Activated naive CD4-positive, alpha-beta T cell treated with anti-CD3 and anti-CD28 coated beads, Interleukin-2, amount 50 U/mL, for 16 hours (primary cell): ENCODE data around the gene RXRG.

Experiments
- DNase-seq: peaks from one replicate; pipeline ENCODE4 v3.0.0-alpha.2; 2020

RXRG gene

DNA sequence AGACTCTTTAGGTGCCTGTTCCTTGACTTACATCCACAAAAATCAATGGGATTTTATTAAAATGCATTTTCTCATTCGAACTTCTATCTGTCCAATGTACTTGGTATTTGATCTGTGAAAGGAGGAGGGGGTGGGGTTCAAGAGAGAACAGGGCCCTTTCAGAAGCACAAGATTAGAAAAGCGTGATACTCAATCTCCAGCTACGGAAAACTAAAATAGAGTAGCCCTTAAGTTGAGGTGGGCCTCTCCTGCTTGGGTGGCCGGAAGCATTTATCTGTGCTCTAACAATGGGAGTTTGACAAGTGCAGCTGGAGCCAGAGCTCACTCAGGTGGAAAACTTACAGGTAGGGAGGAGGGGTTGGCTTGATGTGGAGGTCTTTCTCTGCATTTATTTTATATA lies 462 bp upstream of the RXRG start:
- no peak for DNase-seq

DNA sequence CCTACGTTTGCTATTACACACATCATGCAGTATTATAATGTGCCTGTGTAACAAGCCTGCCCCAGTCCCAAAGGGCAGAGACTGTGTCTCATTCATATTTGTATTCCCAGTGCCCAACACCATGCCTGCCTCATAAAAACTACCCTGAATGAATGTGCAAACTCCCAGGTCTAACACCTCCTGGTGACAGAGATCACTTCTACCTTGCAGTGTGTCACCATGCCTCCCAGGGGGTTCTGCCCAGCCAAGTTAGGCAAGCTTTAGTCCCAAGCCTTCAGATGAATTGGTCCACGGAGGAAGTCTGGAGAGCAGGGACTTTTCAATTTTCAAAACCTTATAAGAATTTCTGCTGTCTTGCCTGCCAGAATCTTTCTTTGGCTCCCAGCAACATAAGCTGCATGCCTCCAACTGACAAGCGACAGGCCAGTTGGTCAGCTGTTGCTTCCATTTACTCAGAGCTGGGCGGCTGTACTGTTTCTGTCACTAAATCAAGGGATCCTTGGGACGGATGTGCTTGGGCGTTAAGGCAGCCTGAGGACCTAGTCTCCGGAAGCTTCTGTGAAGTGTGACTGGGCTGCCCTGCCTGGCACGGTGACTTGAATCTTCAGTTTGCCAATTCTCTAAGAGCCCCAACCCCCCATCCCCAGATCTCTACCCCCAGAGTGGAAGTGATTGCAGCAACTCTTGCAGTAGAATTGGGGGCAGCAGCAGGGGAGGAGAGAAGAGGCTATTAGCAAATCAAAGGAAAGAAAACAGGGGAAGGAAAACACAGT lies 1.2 kb downstream of the RXRG start:
- DNase-seq = no peak

DNA sequence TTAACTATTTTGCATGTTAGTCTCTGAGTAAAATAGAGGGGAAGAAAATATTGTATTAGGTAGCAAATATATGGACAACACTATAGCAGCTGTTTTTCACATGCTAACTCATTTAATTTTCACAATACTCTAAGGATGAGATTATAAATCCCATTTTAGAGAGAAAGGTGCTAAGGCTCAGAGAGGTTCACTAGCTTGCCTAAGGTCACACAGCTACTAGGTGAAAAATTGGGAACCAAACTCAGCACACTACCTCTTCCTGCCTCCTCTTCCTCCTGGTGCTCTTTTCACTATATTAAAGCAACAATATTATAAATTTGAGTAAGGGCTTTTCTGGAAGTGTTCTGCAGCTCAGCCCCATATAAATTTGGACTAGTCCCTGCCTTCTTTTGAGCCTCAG lies 2.3 kb downstream of the RXRG start:
- no peak for DNase-seq

DNA sequence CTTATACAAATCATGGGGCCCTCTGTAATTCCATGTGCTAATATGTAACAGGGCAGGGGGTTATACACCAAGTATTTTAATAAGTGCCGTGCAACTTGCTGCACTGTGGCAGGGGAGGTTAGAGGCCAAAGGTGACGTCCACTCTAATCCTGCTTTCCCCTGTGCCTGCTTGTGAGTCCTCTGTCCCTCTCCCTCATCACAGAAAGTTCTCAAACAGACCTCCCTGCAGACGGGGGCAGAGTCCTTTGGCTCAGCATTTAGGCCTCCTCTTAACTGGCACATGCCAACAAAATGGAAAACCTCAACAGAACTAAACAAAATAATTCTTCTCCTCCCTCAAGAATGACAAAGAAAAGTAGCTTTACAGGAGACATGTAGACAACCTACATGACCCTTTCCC lies 2.9 kb downstream of the RXRG start:
- no peak for DNase-seq

DNA sequence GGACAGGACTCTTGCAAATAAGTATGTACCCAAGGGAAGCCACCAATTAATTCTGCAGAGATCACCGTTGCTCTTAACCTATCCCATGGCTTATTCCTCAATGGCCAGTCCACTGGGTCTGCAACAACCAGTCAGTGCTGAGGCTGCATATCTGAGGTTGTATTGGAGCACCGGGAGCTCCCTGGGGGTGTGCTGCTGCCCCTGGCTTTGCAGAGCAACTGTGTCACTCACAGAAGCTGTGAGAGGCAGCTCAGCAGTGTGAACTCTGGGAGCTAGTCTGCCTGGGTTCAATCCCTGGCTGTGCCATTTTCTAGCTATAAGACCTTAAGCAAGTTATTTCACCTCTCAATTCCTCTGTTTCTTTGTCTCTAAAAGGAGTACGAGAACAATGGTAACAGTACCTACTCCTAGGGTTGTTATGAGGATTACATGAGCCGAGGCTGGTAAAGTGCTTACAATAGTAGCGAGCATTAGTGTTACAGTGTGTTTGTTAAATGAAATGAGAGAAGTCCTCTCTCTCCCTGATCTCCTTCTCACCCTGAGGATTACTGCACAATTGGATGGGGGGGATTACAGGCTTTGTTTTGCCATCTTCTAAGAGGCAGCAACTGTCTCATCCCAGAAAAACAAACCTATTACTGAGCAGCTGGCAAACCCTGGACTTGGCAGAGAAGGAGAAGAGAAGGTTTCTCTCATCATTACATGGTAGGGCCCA lies 3.6 kb downstream of the RXRG start:
- no peak for DNase-seq

DNA sequence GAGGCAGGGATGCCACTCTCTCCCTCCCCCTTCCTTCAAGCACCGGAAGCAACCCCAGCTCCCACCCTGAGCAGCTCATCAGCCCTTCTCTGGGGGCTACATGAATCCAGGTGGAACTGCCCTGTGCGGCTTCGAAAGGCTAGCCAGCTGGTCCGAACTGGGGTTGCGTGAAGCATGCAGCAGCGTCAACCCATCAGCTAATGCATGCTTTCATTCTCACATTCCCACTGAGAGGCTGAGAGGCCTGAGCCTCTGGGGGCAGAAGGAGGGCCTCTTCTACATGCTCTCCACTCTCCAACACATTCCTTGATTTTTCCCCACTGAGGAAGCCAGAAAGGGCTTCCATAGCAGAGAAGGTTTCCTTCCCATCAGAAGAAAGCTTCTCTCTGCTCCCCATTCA lies 5.6 kb downstream of the RXRG start:
- no peak for DNase-seq

DNA sequence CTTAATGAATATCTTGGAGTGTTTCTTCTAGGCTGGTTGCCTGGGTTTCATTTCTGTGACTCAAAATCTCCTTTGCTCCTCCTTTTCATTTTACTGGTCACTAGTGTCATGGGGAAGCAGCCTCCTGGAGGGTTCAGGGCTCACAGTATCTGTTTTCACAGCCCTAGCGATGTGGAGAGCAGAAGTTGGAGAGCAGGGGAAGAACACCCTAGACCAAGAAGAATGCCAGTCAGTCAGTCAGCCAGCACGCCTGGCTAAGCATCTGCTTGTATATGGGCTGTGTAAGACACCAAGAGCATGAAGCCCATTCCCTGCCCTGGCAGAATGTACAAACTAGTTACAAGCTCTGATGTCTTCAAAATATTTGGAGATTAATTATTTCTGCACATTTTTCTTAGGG lies 7.9 kb downstream of the RXRG start:
- DNase-seq = no peak

DNA sequence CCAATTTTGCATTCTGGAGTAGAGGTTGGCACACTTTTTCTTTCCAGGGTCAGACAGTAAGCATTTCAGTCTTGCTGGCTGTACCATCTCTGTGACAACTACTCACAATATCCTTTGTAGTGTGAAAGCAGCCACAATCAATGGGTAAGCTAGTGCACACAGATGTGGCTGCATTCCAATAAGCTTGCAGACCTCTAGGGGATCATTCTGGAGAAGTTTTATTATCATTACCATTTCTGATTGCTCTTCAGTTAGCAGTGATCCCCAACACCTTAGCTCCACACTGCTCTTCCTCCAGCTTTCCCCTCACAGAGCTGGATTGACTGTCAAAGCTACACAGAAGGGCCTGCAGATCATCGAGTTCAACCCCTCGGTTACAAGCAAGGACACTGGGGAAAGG lies 9.1 kb downstream of the RXRG start:
- DNase-seq = no peak

DNA sequence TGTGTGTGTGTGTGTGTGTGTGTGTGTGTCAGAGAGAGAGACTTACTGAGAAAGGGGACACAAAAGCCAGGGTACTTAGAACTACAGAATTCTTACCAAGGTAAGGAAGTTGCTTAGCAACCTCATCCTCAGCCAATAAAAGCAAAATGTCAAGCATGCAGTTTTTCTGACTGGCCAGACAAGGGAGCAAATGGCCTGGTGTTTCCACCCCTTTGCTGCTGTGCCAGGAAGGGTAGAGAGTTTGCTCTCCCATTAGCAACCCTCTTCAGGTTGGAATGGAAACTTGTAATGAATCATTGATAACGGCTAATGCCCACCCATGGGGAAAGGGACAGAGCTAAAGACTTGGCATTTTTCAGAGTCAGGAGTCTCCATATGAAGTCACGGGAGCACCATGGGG lies 10.6 kb downstream of the RXRG start:
- DNase-seq = no peak

DNA sequence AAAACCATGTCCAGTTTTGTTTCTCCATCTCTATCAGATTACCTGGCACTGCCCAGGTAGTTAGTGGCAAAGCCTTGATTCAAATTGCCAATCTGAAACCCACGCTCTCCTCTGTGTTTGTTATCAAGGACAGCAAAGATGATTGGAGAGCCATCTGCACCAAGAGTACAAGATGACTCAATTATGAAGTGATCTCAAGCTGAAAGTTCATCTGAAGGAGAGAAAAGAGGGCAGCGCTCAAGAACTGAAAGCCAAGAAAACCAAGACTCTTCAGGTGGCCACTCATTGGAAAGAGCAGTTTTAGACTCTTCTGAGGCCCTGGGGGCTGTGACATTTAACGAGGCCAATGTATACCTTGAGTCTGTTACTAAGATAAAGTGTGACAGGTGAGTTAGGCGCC lies 13.8 kb downstream of the RXRG start:
- no peak for DNase-seq

DNA sequence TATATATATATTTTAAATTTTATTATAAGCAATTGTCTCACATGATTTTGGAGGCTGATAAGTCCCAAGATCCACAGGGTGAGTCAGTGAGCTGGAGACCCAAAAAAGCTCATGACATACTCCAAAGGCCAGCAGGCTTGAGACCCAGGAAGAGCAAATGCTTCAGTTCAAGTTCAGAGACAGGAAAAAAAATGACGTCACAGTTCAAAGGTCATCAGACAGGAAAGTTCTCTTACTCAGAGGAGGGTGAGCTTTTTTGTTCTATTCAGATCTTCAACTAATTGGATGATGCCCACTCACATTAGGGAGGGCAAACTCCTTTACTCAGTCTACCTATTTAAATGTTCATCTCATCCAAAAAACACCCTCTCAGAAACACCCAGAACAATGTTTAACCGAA lies 18.2 kb downstream of the RXRG start:
- no peak for DNase-seq

DNA sequence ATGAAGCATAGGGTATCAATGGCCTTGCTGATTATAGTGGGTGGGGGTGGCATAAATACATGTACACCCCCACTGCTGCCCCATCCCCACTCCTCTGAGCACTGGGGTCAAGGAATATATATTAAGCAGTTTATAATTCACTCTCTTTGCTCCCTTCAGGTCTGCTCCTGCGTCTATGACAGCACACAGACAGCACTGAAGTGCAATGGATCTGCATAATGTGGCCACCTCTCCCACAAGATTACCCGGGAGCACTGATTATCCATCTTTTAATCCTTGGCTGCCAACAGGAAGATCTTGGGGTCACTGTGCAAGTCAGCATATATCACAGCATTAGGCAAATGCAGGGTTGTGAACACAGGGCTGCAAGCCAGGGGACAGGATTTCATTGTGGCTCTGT lies 19.3 kb downstream of the RXRG start:
- DNase-seq = no peak

DNA sequence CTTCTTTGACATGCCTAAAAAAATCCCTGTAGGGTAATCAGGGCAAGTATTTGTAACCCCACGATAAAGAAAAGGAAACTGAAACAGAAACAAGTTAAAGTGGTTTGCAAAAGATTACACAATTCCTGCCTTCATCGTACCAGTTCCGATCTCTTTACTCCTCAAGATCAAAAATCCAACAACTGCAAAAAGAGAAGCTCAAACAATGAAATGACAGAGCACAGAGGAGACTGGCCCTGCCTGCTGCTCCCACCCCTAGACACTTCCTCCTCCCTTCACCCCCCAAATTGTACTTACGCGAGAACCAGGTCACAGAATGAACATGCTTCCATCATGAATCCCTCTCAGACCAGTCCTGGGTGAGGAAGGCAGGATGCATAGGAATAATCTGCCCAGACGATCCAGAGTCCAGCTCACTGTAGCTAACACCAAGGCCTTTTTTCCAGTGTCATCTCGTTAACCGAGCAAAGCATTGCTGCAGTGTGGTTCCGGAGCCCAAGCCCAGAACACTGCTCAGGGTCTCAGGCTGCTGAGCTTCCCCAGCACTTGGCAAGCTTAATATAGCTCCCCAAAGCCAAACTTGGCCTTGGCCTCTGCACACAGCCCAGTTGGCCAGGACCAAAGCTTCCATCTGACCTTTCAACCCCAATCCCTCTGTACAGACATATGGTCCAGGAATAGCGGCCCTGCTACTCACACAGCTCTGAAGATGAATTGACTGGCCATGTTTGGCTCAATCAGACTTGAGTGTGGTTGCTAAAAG lies 20.3 kb downstream of the RXRG start:
- DNase-seq = no peak

DNA sequence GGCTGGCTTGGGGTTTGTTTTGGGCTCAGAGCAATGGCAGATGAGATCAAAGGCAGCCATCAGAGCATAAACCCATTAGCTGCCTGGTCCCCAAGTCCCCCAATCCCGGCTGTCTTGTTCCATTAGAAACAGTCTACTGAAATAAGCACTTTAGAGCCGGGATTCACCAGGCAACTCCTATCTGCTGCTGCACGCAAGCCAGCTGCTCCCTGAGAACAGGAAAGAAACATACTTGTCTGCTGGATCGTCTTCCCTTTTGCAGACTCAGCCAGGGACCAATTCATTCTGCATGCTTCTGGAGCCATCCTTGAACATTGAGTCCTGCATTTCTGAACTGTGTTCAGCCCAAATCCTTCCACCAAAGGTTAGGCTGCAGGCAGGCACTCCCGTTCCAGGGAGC lies 21.8 kb downstream of the RXRG start:
- no peak for DNase-seq

DNA sequence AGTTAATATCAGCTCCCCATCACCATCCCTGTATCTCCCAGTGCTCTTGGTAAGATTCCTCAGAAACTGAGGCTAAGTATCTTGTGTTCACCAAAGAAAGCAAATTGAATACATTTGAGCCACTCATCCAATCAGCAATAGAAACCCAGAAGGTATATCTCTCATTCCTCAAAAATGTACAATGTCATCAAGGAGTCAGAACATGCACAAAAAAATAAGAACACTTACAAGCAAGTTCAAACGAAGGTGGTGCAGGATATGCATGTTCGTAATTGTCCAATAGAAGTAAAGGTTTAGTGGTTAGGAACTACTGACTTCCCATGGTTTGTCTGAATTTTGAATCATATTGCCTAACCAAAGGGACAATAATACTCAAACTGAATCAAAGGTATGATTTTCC lies 24.3 kb downstream of the RXRG start:
- no peak for DNase-seq

DNA sequence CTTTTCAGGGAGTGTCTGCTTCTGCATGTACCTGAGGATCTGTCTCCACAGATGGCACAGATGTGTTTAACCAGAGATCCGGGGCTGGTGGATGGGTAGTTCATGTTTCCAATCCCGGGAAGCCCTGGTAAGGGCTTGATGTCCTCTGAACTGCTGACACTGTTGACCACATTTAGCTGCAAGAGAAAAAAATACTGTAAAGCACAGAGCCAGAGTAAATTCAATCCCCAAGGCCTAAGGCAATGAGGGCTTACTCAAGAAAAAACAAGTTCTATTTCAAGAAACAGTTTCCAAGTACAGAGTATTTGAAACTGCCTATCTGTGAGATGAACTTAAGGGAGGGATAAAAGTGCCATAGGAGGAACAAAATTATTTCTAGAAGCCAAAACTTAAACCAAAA lies 25.1 kb downstream of the RXRG start:
- no peak for DNase-seq

DNA sequence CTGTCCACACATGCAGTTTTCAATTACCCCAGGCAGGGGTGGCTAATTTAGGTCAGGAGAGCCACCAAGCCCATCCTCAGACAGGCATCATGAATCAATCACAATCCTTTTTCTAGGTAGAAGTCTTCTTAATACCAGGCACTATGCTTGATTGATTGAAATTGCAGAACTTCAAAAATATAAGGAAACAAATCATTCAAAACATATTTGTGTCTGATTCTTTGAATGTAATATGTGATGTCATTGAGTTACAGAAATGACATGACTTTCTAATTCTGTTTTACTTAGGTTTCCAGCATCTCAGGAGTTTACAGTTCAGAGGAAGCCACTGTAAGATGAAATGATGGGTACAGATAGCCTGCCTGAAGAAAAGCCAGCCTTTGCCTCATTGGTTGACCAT lies 26.7 kb downstream of the RXRG start:
- no peak for DNase-seq

DNA sequence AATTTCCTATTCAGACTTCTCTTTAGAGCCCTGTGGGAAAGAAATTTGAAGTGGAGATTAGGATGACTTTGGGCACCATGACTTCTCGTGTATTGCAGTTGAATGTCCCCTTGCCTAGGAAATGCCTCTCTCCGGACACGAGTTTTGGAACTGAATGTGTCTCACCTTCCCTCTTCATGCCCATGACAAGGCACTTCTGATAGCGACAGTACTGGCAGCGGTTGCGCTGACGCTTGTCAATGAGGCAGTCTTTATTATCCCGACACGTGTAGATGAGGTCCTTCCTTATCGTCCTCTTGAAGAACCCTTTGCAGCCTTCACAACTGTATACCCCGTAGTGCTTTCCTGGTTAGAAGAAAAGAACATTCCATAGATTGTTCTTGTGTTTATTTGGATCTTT lies 28.1 kb downstream of the RXRG start:
- no peak for DNase-seq

DNA sequence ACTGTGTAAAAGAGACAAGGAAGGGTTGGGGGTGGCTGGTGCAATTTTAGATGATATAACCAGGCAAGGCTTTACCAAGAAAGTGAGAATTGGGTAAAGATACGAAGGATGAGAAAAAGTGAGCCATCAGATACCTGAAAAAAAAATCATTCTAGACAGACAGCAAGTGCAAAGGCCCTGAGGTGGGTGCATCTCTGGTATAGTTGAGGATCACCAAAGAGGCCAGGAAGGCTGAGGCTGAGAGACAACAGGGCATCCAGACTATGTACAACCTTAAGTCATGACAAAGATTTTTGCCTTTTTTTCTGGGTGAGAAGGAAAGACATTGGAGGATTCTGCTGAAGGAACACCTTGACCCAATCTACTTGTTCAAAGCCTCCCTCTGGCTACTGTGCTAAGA lies 29.9 kb downstream of the RXRG start:
- no peak for DNase-seq

DNA sequence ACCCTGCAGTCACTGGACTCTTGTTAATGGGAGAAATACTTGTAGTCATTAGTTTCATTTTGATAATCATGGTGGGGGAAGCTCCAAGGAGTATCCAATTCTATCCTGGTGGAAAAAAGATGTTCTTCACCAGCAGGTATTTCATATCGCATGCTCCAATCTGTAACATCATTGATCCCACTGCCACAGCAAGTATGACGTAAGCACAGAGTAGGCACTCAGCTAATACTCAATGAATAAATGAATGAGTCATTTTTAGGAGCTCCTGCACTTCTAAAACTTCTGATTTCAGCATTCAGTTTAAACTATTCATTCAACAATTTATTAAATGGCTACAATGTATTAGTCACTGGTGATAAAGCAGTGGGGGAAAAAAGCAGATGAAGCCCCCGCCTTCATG lies 30.3 kb downstream of the RXRG start:
- no peak for DNase-seq

DNA sequence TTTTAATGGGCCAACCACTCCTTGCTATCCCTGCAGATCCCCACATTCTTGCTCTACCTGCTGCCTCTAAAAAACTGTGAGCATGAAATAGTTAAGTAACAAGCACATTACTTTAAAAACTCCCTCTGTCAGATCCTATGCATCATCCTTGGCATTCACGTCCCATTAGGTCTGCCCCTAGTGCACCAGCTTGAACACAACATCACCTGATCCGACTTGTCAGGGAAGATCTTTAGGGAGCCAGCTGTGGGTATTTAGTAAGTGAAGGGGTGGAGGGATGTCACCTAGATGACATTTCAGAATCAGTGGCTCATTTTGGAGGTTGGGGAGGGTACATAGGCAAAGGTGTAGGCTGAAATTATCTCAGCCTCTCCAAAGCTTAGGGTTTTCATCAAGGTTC lies 33.5 kb downstream of the RXRG start:
- no peak for DNase-seq

DNA sequence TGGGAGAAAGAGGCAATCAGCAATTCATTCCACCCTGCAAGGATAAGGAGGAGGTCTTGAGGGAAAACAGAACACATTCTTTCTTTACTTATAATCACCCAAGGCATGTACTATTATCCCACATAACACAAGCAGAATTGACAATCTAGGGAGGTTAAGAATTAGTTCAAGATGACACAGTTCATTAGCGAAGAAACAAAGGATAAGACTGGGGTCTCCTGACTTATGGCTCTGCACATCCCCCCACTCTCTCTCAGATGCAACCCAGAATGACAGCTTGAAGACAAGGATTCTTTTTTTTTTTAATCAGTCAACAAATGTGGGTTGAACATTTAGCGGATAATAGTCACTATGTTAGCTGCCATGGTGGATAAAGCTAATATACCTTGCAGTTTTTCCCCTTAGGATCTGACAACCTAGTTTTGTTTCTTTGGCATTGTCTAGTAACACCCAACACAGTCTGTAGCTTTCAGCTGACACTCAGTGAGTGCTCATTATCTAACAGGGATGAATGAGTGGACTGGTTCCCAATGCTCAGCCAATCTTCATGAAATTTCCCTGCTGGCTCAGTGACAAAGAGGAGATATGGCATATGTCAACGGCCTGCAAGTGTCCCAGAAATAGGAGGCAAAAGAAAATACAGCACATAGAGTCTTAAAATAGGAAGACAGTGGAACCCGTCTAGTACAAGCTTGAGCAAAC lies 35.1 kb downstream of the RXRG start:
- no peak for DNase-seq

DNA sequence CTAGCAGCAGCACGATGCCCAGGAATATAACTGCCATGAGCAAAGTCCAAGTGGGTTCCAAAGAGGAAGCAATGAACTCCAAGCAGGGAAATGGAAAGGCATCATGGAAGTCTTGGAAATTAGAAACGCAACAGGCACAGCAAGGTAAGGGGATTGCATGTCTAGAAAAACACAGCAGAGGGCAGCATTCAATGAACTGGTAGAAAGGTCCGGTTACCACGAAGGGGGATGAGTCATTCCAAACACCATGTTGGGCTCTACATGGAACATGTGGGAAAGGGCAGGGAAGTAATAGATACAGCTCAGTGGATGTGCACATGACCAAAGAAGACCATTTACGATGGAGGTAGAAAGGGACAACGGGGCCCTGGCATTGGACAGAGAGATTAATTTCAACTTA lies 36.4 kb downstream of the RXRG start:
- DNase-seq = no peak

DNA sequence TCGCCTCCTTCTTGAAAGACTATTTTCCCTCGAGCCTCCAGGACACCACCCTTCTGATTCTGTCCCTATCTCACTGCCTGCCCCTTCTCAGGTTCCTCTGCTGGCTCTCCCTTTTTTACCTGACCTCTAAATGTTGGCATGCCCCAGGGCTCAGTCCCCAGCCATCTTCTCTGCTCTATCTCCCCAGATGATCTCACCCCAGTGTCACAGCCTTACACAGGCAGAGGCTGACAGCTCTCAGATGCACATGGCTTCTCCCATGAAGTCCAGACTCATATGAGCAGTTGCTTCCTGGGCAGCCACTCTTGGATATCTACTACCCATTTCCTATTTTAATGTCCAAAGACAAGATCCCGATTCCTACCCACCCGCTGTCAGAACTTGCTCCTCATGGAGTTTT lies 37.5 kb downstream of the RXRG start:
- DNase-seq = no peak
